Activated CD8-positive, alpha-beta memory T cell treated with anti-CD3 and anti-CD28 coated beads, Interleukin-2, amount 50 U/mL, for 24 hours (primary cell): ENCODE data around the gene DPF3.

ENCODE experiments used
- DNase-seq: peaks from one replicate; pipeline ENCODE4 v3.0.0-alpha.2; 2020; ENCODE audit errors: extremely low read depth

The DPF3 gene

GRCh38 chr14:72646861-72647528 is 246.9 kb downstream of the DPF3 start:
- DNase-seq = no peak

GRCh38 chr14:72645706-72646105 is 248.2 kb downstream of the DPF3 start:
- no peak for DNase-seq

- no peak for DNase-seq
Observed at GRCh38 chr14:72644758-72645489, 249.0 kb downstream of the DPF3 start.

GRCh38 chr14:72644038-72644437 is 249.9 kb downstream of the DPF3 start:
- DNase-seq = no peak

- no peak for DNase-seq
Observed at GRCh38 chr14:72643317-72643801, 250.5 kb downstream of the DPF3 start.

- no peak for DNase-seq
Observed at GRCh38 chr14:72640911-72641485, 252.9 kb downstream of the DPF3 start.

GRCh38 chr14:72638021-72638420 is 255.9 kb downstream of the DPF3 start:
- DNase-seq = no peak

- DNase-seq = no peak
Observed at GRCh38 chr14:72636871-72637270, 257.0 kb downstream of the DPF3 start.

- DNase-seq = no peak
Observed at GRCh38 chr14:72636094-72636493, 257.8 kb downstream of the DPF3 start.

- DNase-seq = no peak
Observed at GRCh38 chr14:72634691-72635616, 258.9 kb downstream of the DPF3 start.

GRCh38 chr14:72633551-72633950 is 260.4 kb downstream of the DPF3 start:
- DNase-seq = no peak

- DNase-seq = no peak
Observed at GRCh38 chr14:72632727-72633126, 261.2 kb downstream of the DPF3 start.

GRCh38 chr14:72631401-72631800 is 262.5 kb downstream of the DPF3 start:
- DNase-seq = no peak

- DNase-seq = no peak
Observed at GRCh38 chr14:72630374-72630773, 263.5 kb downstream of the DPF3 start.

- DNase-seq = no peak
Observed at GRCh38 chr14:72629534-72629933, 264.4 kb downstream of the DPF3 start.

- DNase-seq = no peak
Observed at GRCh38 chr14:72625689-72626088, 268.2 kb downstream of the DPF3 start.

GRCh38 chr14:72621387-72622065 is 272.4 kb downstream of the DPF3 start:
- no peak for DNase-seq

GRCh38 chr14:72619881-72620280 is 274.0 kb downstream of the DPF3 start:
- no peak for DNase-seq

GRCh38 chr14:72619111-72619571 is 274.8 kb downstream of the DPF3 start:
- no peak for DNase-seq

GRCh38 chr14:72618424-72618823 is 275.5 kb downstream of the DPF3 start:
- no peak for DNase-seq

GRCh38 chr14:72617391-72618031 is 276.4 kb downstream of the DPF3 start:
- DNase-seq = no peak
